ENCODE measurements around the gene GPR150. TPM values are rescaled to one million over a fixed set of nuclear protein-coding genes. Genes with fewer than 3 reads are reported as not detected.
"Not testable (repeated sequence)": the region's sequence is repeated elsewhere in the genome, so short reads cannot be mapped to it uniquely, and the experiment has no call there.

GPR150 gene
- polyA plus RNA-seq, 1 of the 3 experiments (the other 2 are of a cell fraction): 0.07 TPM

DNA sequence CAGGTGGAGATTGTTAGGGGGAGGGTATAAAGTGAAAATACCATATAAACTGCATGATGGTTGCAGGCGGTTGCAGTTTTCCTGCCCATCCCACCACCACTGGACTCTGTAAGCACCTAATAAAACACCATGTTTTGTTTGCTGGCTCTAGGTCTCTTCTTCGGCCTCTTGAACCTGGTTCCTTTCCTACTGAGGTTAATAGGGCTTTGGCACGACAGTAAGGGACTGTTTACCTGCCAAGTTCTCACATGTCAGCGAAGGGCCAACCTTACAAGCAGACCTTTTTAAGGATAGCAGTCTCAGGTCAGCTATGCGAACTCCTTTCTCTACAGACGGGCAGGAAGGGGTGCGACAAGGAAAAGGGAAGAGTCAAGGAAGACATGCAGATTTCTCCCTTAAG lies 23.3 kb downstream of the GPR150 start:
- H3K4me3 ChIP-seq (ENCODE audit: low read depth in 2 of 2, low read length in 1 of 2): no peak overlapping the region
- no peaks in the 10 kb centered on the region for H3K36me3 ChIP-seq (replicated peaks in 1 of 2; ENCODE audit: control insufficient read depth in 1 of 2, insufficient read depth in 2 of 2, low read length in 1 of 2)
- no peak overlapping the region for H3K4me2 ChIP-seq
- H3K9ac ChIP-seq: no peak overlapping the region
- TF ChIP-seq TAF1 (IDR thresholded peaks at IDR 0.05; ENCODE audit: borderline replicate concordance, low read depth, low read length) (no peak), JUND (IDR thresholded peaks at IDR 0.05) (no peak), GATA2 (CRISPR knock-in tag; IDR thresholded peaks at IDR 0.05) (no peak), EP300 (IDR thresholded peaks at IDR 0.05; ENCODE audit: borderline replicate concordance in 1 of 2, low read depth in 1 of 2, low read length in 1 of 2) (no peak)
- TF ChIP-seq, protein P1, sequence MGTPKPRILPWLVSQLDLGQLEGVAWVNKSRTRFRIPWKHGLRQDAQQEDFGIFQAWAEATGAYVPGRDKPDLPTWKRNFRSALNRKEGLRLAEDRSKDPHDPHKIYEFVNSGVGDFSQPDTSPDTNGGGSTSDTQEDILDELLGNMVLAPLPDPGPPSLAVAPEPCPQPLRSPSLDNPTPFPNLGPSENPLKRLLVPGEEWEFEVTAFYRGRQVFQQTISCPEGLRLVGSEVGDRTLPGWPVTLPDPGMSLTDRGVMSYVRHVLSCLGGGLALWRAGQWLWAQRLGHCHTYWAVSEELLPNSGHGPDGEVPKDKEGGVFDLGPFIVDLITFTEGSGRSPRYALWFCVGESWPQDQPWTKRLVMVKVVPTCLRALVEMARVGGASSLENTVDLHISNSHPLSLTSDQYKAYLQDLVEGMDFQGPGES (IDR thresholded peaks at IDR 0.05; ENCODE audit: low read depth, low read length): no peak
- POLR2A ChIA-PET: no interaction called here
- no peaks in the 10 kb centered on the region for H3K79me2 ChIP-seq (ENCODE audit: insufficient read depth)
- DNase-seq: no peak
- H3K9me2 ChIP-seq: no peaks in the 10 kb centered on the region
- H4K20me1 ChIP-seq (ENCODE audit: insufficient read depth): no peaks in the 10 kb centered on the region
- peaks cover 0 to 6% of the 10 kb centered on the region in 2 experiments; a peak in 2 of 4 replicates for H3K4me1 ChIP-seq (ENCODE audit: control insufficient read depth in 1 of 2, insufficient read depth in 2 of 2, low read depth in 1 of 2, low read length in 1 of 2)
- H2AFZ ChIP-seq (ENCODE audit: low read depth): no peak overlapping the region
- no peaks in the 10 kb centered on the region for H3K9me3 ChIP-seq
- no peaks in the 10 kb centered on the region for H3K27me3 ChIP-seq (ENCODE audit: insufficient read depth)
- WGBS (ENCODE audit: low lambda C conversion rate): 86% methylated on average over 7 of the region's 7 CpGs
- no peak overlapping the region for H3K27ac ChIP-seq (ENCODE audit: low read depth in 2 of 2, low read length in 1 of 2)
- CTCF ChIA-PET: interaction anchor here (1.1 to 9.5 kb wide), 12 partner anchors 18 to 693 kb away, joined by 3 to 139 read pairs (median 6); partner anchors contain the start of gene GLRX
- peaks cover 6% of the 10 kb centered on the region for H3F3A ChIP-seq (replicated peaks; ENCODE audit: insufficient read depth)

DNA sequence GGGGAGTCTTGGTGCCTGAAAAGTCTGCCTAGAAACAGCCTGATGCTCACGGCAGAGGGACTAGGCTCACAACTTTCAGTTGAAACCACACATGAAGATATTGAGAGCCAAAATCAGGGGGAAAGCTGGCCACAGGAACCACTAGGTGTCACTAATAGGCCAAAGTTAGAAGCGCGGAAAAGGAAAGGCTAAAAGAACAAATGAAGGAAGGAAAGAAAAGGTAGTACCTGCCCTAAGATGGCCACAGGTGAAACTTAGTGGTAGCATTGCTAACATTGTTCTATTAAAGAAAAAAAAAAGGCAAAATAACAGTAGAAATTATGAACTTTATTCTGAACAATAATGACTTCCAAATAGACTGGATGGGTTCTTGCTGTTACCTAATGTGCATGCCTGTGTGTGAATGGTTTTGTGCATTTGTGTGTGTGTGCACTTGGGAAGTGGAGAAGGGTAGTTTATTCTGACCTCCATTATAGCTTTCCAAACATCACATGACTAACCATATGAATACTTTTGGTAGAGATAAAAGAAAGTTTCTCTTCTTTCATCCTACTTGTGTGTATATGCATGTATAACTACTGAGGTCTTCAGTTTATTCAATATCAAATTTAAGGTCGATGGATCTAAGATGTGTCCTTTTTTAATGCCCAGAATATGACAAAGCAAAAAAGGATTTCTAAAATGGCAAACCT lies 24.6 kb downstream of the GPR150 start:
- CTCF ChIA-PET: interaction anchor here (0.6 to 9.5 kb wide), 33 partner anchors 9 to 1027 kb away, joined by 3 to 139 read pairs (median 5); partner anchors contain the start of genes GLRX, GPR150 and RHOBTB3
- POLR2A ChIA-PET: no interaction called here
- Histone ChIP-seq H3K4me2 (no peak overlapping the region), H3F3A (replicated peaks; ENCODE audit: insufficient read depth) (peaks cover 13% of the 10 kb centered on the region), H3K27me3 (ENCODE audit: insufficient read depth) (no peaks in the 10 kb centered on the region), H3K4me1 (ENCODE audit: control insufficient read depth in 1 of 2, insufficient read depth in 2 of 2, low read depth in 1 of 2, low read length in 1 of 2) (peaks cover 0 to 6% of the 10 kb centered on the region in 2 experiments; a peak in 2 of 4 replicates), H2AFZ (ENCODE audit: low read depth) (peak overlapping the region; percentile 84), H3K9ac (no peak overlapping the region), H3K36me3 (replicated peaks in 1 of 2; ENCODE audit: control insufficient read depth in 1 of 2, insufficient read depth in 2 of 2, low read length in 1 of 2) (no peaks in the 10 kb centered on the region), H3K9me2 (no peaks in the 10 kb centered on the region), H4K20me1 (ENCODE audit: insufficient read depth) (no peaks in the 10 kb centered on the region), H3K9me3 (no peaks in the 10 kb centered on the region), H3K4me3 (ENCODE audit: low read depth in 2 of 2, low read length in 1 of 2) (no peak overlapping the region), H3K79me2 (ENCODE audit: insufficient read depth) (no peaks in the 10 kb centered on the region), H3K27ac (ENCODE audit: low read depth in 2 of 2, low read length in 1 of 2) (no peak overlapping the region; a peak in 1 of 4 replicates)
- TF ChIP-seq ELF1 (IDR thresholded peaks at IDR 0.05) (no peak), MXI1 (IDR thresholded peaks at IDR 0.05; ENCODE audit: low read depth, low read length) (0 out of 2 replicates have a peak, but pooled peaks have one; percentile 15), SMC3 (IDR thresholded peaks at IDR 0.05; ENCODE audit: low read depth, low read length) (peak; percentile 76), PBX3 (IDR thresholded peaks at IDR 0.05) (no peak), TEAD4 (IDR thresholded peaks at IDR 0.05; ENCODE audit: borderline replicate concordance, insufficient read depth) (no peak), RXRA (IDR thresholded peaks at IDR 0.05; ENCODE audit: borderline replicate concordance, low read depth) (no peak), RAD21 (IDR thresholded peaks at IDR 0.05; ENCODE audit: low read length) (peak; percentile 90), CTCF (IDR thresholded peaks at IDR 0.05) (peak; percentile 86), SIN3A (IDR thresholded peaks at IDR 0.05; ENCODE audit: borderline replicate concordance, low read depth, low read length) (no peak)
- TF ChIP-seq, protein P1 (IDR thresholded peaks at IDR 0.05; ENCODE audit: low read depth, low read length): no peak
- WGBS (ENCODE audit: low lambda C conversion rate): 12% methylated on average over 4 of the region's 4 CpGs
- DNase-seq: peak; percentile 44

DNA sequence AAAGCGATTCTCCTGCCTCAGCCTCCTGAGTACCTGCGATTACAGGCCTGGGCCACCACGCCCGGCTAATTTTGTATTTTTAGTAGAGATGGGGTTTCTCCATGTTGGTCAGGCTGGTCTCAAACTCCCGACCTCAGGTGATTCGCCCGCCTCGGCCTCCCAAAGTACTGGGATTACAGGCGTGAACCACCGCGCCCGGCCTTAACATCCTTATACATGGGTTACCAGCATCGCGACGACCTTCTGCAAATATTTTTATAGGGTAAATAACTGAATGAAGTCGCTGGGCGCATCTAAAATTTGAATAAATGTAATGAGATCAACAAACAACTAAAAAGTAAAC lies 26.3 kb downstream of the GPR150 start:
- H3K9me2 ChIP-seq; DNase-seq; H3K9me3 ChIP-seq; H3K79me2 ChIP-seq (ENCODE audit: insufficient read depth); H4K20me1 ChIP-seq (ENCODE audit: insufficient read depth); H3K27me3 ChIP-seq (ENCODE audit: insufficient read depth); H3K36me3 ChIP-seq (replicated peaks in 1 of 2; ENCODE audit: control insufficient read depth in 1 of 2, insufficient read depth in 2 of 2, low read length in 1 of 2); H3K9ac ChIP-seq; H3K4me1 ChIP-seq (ENCODE audit: control insufficient read depth in 1 of 2, insufficient read depth in 2 of 2, low read depth in 1 of 2, low read length in 1 of 2): not testable (repeated sequence)
- ChIA-PET POLR2A (interaction anchor here (0.5 to 1.8 kb wide), 8 partner anchors 24 to 691 kb away, joined by 3 to 25 read pairs (median 4); partner anchors contain the start of gene RHOBTB3), CTCF (interaction anchor here (0.8 to 9.5 kb wide), 8 partner anchors 18 to 690 kb away, joined by 3 to 139 read pairs (median 7); partner anchors contain the start of gene RHOBTB3)
- peak overlapping the region; percentile 92; the same call in 1 of the 2 replicates for H2AFZ ChIP-seq (ENCODE audit: low read depth)
- H3K4me2 ChIP-seq: peak overlapping the region; percentile 86
- H3K4me3 ChIP-seq (ENCODE audit: low read depth in 2 of 2, low read length in 1 of 2): peak overlapping the region in 1 of 2 experiments; percentile 66; a peak in 2 of 4 replicates
- WGBS (ENCODE audit: low lambda C conversion rate): 89% methylated on average over 17 of the region's 17 CpGs
- H3F3A ChIP-seq (replicated peaks; ENCODE audit: insufficient read depth): peaks cover 13% of the 10 kb centered on the region
- peak overlapping the region in 1 of 2 experiments; percentile 31; a peak in 1 of 4 replicates for H3K27ac ChIP-seq (ENCODE audit: low read depth in 2 of 2, low read length in 1 of 2)
